ENCODE measurements around the gene ZNF333.

DNA sequence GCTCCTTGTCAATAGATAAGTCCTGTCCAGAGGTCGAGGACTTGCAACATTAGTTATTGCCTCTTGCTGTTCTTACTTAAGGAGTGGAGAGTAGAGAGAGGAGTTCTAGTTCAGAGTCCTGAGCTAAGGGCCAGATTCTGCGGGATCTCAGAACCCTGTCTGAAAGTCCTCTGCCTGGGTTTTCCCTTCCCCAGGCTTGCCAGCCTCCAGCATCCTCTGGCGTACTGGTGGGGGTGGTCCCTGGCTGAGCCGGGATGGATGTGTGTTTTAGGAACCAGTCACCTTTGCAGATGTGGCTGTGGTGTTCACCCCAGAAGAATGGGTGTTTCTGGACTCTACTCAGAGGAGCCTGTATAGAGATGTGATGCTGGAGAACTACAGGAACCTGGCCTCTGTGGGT, 26.0 kb downstream of the ZNF333 start:
- TF ChIP-seq CTCF (IDR thresholded peaks at IDR 0.05; ENCODE audit: insufficient read depth, low read length) (no peak), POLR2AphosphoS5 (IDR thresholded peaks at IDR 0.05; ENCODE audit: low read depth) (no peak), REST (IDR thresholded peaks at IDR 0.05; ENCODE audit: insufficient replicate concordance, low read depth) (no peak), GABPA (IDR thresholded peaks at IDR 0.05; ENCODE audit: low read depth) (no peak), SPI1 (IDR thresholded peaks at IDR 0.05; ENCODE audit: borderline replicate concordance, low read depth) (no peak)
